Measurements from ENCODE around the gene MKLN1.

- TF ChIP-seq CTCF (IDR thresholded peaks at IDR 0.05 in 2 of 3, conservative IDR thresholded peaks at IDR 0.05 in 1 of 3; ENCODE audit: borderline replicate concordance in 1 of 3, insufficient read depth in 1 of 3, low read depth in 2 of 3, low read length in 2 of 3) (no peak), EZH2 (IDR thresholded peaks at IDR 0.05) (no peak), MAX (IDR thresholded peaks at IDR 0.05) (no peak), SIN3A (IDR thresholded peaks at IDR 0.05; ENCODE audit: low read depth) (no peak), POLR2A (IDR thresholded peaks at IDR 0.05; ENCODE audit: borderline replicate concordance, extremely low read depth, insufficient read depth, insufficient read length) (no peak), ATF3 (IDR thresholded peaks at IDR 0.05) (no peak), CBX3 (IDR thresholded peaks at IDR 0.05; ENCODE audit: low read depth) (no peak), POLR2AphosphoS5 (IDR thresholded peaks at IDR 0.05; ENCODE audit: low read depth, low read length) (no peak)
Observed at GRCh38 chr7:131302446-131302845, 25.2 kb upstream of the MKLN1 start.

Measured in HCT116 (cell line).